Hepatocyte (in vitro differentiated cells): ENCODE data around the gene SLC22A6.

Experiments used
- CTCF ChIP-seq: fragments of 200-600 bp; sonication (generic); IDR thresholded peaks from 2 replicates; pipeline ENCODE4 v1.5.1; 2016; ENCODE audit warnings: antibody characterized with exemption, mild to moderate bottlenecking; ENCODE audit not compliant: poor library complexity
- EZH2 ChIP-seq: fragments of 200-600 bp; sonication (generic); IDR thresholded peaks from 2 replicates; pipeline ENCODE4 v1.6.1; 2016; ENCODE audit warnings: antibody characterized with exemption, mild to moderate bottlenecking, borderline replicate concordance

- no peak for TF ChIP-seq CTCF
- TF ChIP-seq EZH2: no peak
Observed at GRCh38 chr11:62983536-62984199, 1.1 kb downstream of the SLC22A6 start.
